Ovary (tissue), 3 donors: ENCODE measurements around the gene ADD1.

Source experiments
- CTCF ChIP-seq, 3 donors: fragments of 450-650 bp in 2 of 3; fragments of 200-600 bp in 1 of 3; IDR thresholded peaks; one replicate each; pipeline versions ENCODE4 v1.5.1 to v1.8.0; 2016 to 2022; ENCODE audit warnings: antibody characterized with exemption in 3 of 3, mild to moderate bottlenecking in 1 of 3
- EP300 ChIP-seq: sonication (generic); formaldehyde crosslinking; IDR thresholded peaks from one replicate; pipeline ENCODE4 v1.6.1; 2017; ENCODE audit warnings: antibody characterized with exemption
- POLR2A ChIP-seq: fragments of 450-650 bp; IDR thresholded peaks from one replicate; pipeline ENCODE4 v1.6.1; 2017; ENCODE audit warnings: antibody characterized with exemption, mild to moderate bottlenecking, moderate library complexity
- donor health status: DM: no; HTN: no; CAD: no.

GRCh38 chr4:2886622-2887021 is 43.0 kb downstream of the ADD1 start:
- TF ChIP-seq EP300 (no peak), CTCF (IDR thresholded peaks at IDR 0.05) (no peak), POLR2A (no peak)
